GM21526 (cell line): ENCODE results near the gene DLGAP1.

ENCODE experiments used
- ATAC-seq: cut with Tn5 transposase; IDR thresholded peaks from one replicate; pipeline ENCODE4 v1.9.1; 2021; ENCODE audit warnings: moderate library complexity; ENCODE audit not compliant: unreplicated experiment, low FRiP score

The DLGAP1 gene

GRCh38 chr18:3538954-3539617, 916.0 kb downstream of the DLGAP1 start:
- no peak for ATAC-seq

- ATAC-seq = no peak
These were observed 916.7 kb downstream of the DLGAP1 start for GRCh38 chr18:3538456-3538855.

GRCh38 chr18:3530807-3531206, 924.3 kb downstream of the DLGAP1 start:
- ATAC-seq = no peak

GRCh38 chr18:3529601-3530000, 925.5 kb downstream of the DLGAP1 start:
- no peak for ATAC-seq

- no peak for ATAC-seq
These were observed 926.0 kb downstream of the DLGAP1 start for GRCh38 chr18:3529077-3529476.

- no peak for ATAC-seq
These were observed 926.9 kb downstream of the DLGAP1 start for GRCh38 chr18:3528231-3528630.

- ATAC-seq = peak; percentile 52
These were observed 928.4 kb downstream of the DLGAP1 start for GRCh38 chr18:3526421-3527354.

- ATAC-seq = peak; percentile 70
These were observed 929.2 kb downstream of the DLGAP1 start for GRCh38 chr18:3525870-3526420.

GRCh38 chr18:3524706-3525105, 930.4 kb downstream of the DLGAP1 start:
- no peak for ATAC-seq

GRCh38 chr18:3520230-3521085, 934.6 kb downstream of the DLGAP1 start:
- ATAC-seq = no peak

GRCh38 chr18:3514312-3515216, 940.5 kb downstream of the DLGAP1 start:
- no peak for ATAC-seq

GRCh38 chr18:3513481-3513880, 941.6 kb downstream of the DLGAP1 start:
- ATAC-seq = peak; percentile 88

- no peak for ATAC-seq
These were observed 943.1 kb downstream of the DLGAP1 start for GRCh38 chr18:3511980-3512379.

- ATAC-seq = no peak
These were observed 944.2 kb downstream of the DLGAP1 start for GRCh38 chr18:3510896-3511295.

GRCh38 chr18:3510024-3510423, 945.1 kb downstream of the DLGAP1 start:
- ATAC-seq = no peak

- ATAC-seq = no peak
These were observed 946.2 kb downstream of the DLGAP1 start for GRCh38 chr18:3508576-3509549.

GRCh38 chr18:3504637-3505036, 950.5 kb downstream of the DLGAP1 start:
- no peak for ATAC-seq

GRCh38 chr18:3502650-3503049, 952.5 kb downstream of the DLGAP1 start:
- no peak for ATAC-seq
